Rectal smooth muscle tissue (tissue), 1 donor: Measurements from ENCODE around the gene SLC39A6.
"Not testable (repeated sequence)": the region's sequence is repeated elsewhere in the genome, so short reads cannot be mapped to it uniquely, and the experiment has no call there.

Source experiments
- H3K27ac ChIP-seq: one replicate; pipeline ENCODE4 v1.7.0; 2013; ENCODE audit warnings: low read depth, low read length, inconsistent platforms
- H3K27me3 ChIP-seq: one replicate; pipeline ENCODE4 v1.7.0; 2013; ENCODE audit warnings: low read length; ENCODE audit not compliant: control insufficient read depth, insufficient read depth
- H3K36me3 ChIP-seq: one replicate; pipeline ENCODE4 v1.7.0; 2013; ENCODE audit warnings: low read length; ENCODE audit not compliant: control insufficient read depth, insufficient read depth
- H3K4me1 ChIP-seq: one replicate; pipeline ENCODE4 v1.7.0; 2013; ENCODE audit warnings: low read length; ENCODE audit not compliant: control insufficient read depth, insufficient read depth
- H3K4me3 ChIP-seq: one replicate; pipeline ENCODE4 v1.7.0; 2013; ENCODE audit warnings: low read length
- H3K9ac ChIP-seq: one replicate; pipeline ENCODE4 v1.7.0; 2013; ENCODE audit warnings: low read length

Gene SLC39A6

GRCh38 chr18:36130883-36131653, 1.9 kb upstream of the SLC39A6 start:
- no peak overlapping the region for H3K27ac ChIP-seq
- H3K27me3 ChIP-seq: no peaks in the 10 kb centered on the region
- H3K36me3 ChIP-seq: no peaks in the 10 kb centered on the region
- peak overlapping the region; percentile 99 for H3K4me3 ChIP-seq
- H3K9ac ChIP-seq: no peak overlapping the region
- peaks cover 10% of the 10 kb centered on the region for H3K4me1 ChIP-seq

- H3K4me1 ChIP-seq: peaks cover 10% of the 10 kb centered on the region
- peak overlapping the region; percentile 96 for H3K27ac ChIP-seq
- no peaks in the 10 kb centered on the region for H3K27me3 ChIP-seq
- peak overlapping the region; percentile 91 for H3K9ac ChIP-seq
- peaks cover 2% of the 10 kb centered on the region for H3K36me3 ChIP-seq
- peak overlapping the region; percentile 99 for H3K4me3 ChIP-seq
Measured at GRCh38 chr18:36130039-36130831, 1.1 kb upstream of the SLC39A6 start.

- peak overlapping the region; percentile 96 for H3K27ac ChIP-seq
- peak overlapping the region; percentile 99 for H3K4me3 ChIP-seq
- no peaks in the 10 kb centered on the region for H3K27me3 ChIP-seq
- peaks cover 10% of the 10 kb centered on the region for H3K4me1 ChIP-seq
- H3K36me3 ChIP-seq: peaks cover 2% of the 10 kb centered on the region
- peak overlapping the region; percentile 19 for H3K9ac ChIP-seq
Measured at GRCh38 chr18:36128907-36129299, 237 bp downstream of the SLC39A6 start.

- H3K9ac ChIP-seq: no peak overlapping the region
- peaks cover 10% of the 10 kb centered on the region for H3K4me1 ChIP-seq
- no peaks in the 10 kb centered on the region for H3K27me3 ChIP-seq
- H3K36me3 ChIP-seq: peaks cover 2% of the 10 kb centered on the region
- peak overlapping the region; percentile 99 for H3K4me3 ChIP-seq
- no peak overlapping the region for H3K27ac ChIP-seq
Measured at GRCh38 chr18:36128530-36128870, 640 bp downstream of the SLC39A6 start.

- Histone ChIP-seq H3K27ac (no peak overlapping the region), H3K4me3 (peak overlapping the region; percentile 99), H3K4me1 (peaks cover 10% of the 10 kb centered on the region), H3K27me3 (no peaks in the 10 kb centered on the region), H3K36me3 (peaks cover 2% of the 10 kb centered on the region), H3K9ac (no peak overlapping the region)
Measured at GRCh38 chr18:36127836-36128529, 1.2 kb downstream of the SLC39A6 start.

- no peaks in the 10 kb centered on the region for H3K27me3 ChIP-seq
- H3K9ac ChIP-seq: no peak overlapping the region
- peaks cover 10% of the 10 kb centered on the region for H3K4me1 ChIP-seq
- H3K4me3 ChIP-seq: no peak overlapping the region
- peaks cover 2% of the 10 kb centered on the region for H3K36me3 ChIP-seq
- no peak overlapping the region for H3K27ac ChIP-seq
Measured at GRCh38 chr18:36126668-36127067, 2.5 kb downstream of the SLC39A6 start.

GRCh38 chr18:36124841-36125240, 4.3 kb downstream of the SLC39A6 start:
- Histone ChIP-seq H3K36me3 (peaks cover 2% of the 10 kb centered on the region), H3K27me3 (no peaks in the 10 kb centered on the region), H3K27ac (no peak overlapping the region), H3K4me1 (peaks cover 6% of the 10 kb centered on the region), H3K9ac (no peak overlapping the region), H3K4me3 (no peak overlapping the region)

- Histone ChIP-seq H3K4me1 (no peaks in the 10 kb centered on the region), H3K27ac (no peak overlapping the region), H3K36me3 (no peaks in the 10 kb centered on the region), H3K4me3 (no peak overlapping the region), H3K9ac (no peak overlapping the region), H3K27me3 (no peaks in the 10 kb centered on the region)
Measured at GRCh38 chr18:36120297-36120696, 8.8 kb downstream of the SLC39A6 start.

- not testable (repeated sequence) for H3K27me3 ChIP-seq, H3K4me3 ChIP-seq, H3K36me3 ChIP-seq, H3K9ac ChIP-seq, H3K4me1 ChIP-seq, H3K27ac ChIP-seq
Measured at GRCh38 chr18:36116771-36117170, 12.4 kb downstream of the SLC39A6 start.

GRCh38 chr18:36114738-36115137, 14.4 kb downstream of the SLC39A6 start:
- H3K4me3 ChIP-seq: no peak overlapping the region
- H3K27me3 ChIP-seq: no peaks in the 10 kb centered on the region
- peaks cover 7% of the 10 kb centered on the region for H3K36me3 ChIP-seq
- H3K27ac ChIP-seq: no peak overlapping the region
- no peaks in the 10 kb centered on the region for H3K4me1 ChIP-seq
- H3K9ac ChIP-seq: no peak overlapping the region

- Histone ChIP-seq H3K9ac (no peak overlapping the region), H3K27me3 (no peaks in the 10 kb centered on the region), H3K36me3 (peaks cover 7% of the 10 kb centered on the region), H3K4me3 (no peak overlapping the region), H3K27ac (no peak overlapping the region), H3K4me1 (no peaks in the 10 kb centered on the region)
Measured at GRCh38 chr18:36114251-36114650, 14.9 kb downstream of the SLC39A6 start.

GRCh38 chr18:36112302-36112701, 16.8 kb downstream of the SLC39A6 start:
- Histone ChIP-seq H3K4me1 (no peaks in the 10 kb centered on the region), H3K27me3 (no peaks in the 10 kb centered on the region), H3K9ac (no peak overlapping the region), H3K27ac (no peak overlapping the region), H3K36me3 (peaks cover 7% of the 10 kb centered on the region), H3K4me3 (no peak overlapping the region)
